Astrocyte of the spinal cord (primary cell): ENCODE data around the gene CFAP157.

Experiments
- DNase-seq: peaks from one replicate; pipeline ENCODE4 v3.0.0; 2011; ENCODE audit warnings: low read depth, low spot score
- H3K4me3 ChIP-seq: 2 replicates; pipeline ENCODE4 v1.5.1; 2011; ENCODE audit warnings: low read depth, mild to moderate bottlenecking, low read length, moderate library complexity
- CTCF ChIP-seq: IDR thresholded peaks from 2 replicates; pipeline ENCODE4 v1.5.1; 2012; ENCODE audit warnings: low read depth, mild to moderate bottlenecking, low read length, inconsistent platforms
- in situ Hi-C: cut with HindIII; loops from 2 replicates; pipeline ENCODE4 v1.10.0; 2017; ENCODE audit warnings: low sequenced_read_pairs

Gene CFAP157

GRCh38 chr9:127690735-127691134 is 16.1 kb upstream of the CFAP157 start:
- in situ Hi-C loops, result no loop called here
- H3K4me3 ChIP-seq, result no peak overlapping the region
- no peak for TF ChIP-seq CTCF
- no peak for DNase-seq

DNA sequence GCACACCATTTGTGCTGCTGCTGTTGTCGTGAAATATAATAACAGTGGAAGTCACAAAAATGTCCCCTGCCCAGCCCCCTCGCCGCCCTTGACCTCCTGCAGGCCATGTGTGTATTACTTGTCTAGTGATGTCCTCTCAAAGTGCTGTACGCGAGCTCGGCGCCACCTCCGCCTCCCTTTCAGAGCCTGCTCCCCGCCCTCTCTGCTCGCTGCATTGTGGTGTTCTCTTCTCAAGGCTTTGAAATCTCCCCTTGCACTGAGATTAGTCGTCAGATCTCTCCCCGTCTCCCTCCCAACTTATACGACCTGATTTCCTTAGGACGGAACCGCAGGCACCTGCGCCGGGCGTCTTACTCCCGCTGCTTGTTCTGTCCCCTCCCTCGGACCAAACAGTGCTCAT is 14.7 kb upstream of the CFAP157 start:
- DNase-seq, result no peak
- no peak overlapping the region for H3K4me3 ChIP-seq
- TF ChIP-seq CTCF, result no peak
- in situ Hi-C loops, result no loop called here

GRCh38 chr9:127693143-127693542 is 13.6 kb upstream of the CFAP157 start:
- no peak overlapping the region for H3K4me3 ChIP-seq
- no peak for TF ChIP-seq CTCF
- DNase-seq, result no peak
- in situ Hi-C loops, result no loop called here

- no peak overlapping the region for H3K4me3 ChIP-seq
- TF ChIP-seq CTCF, result no peak
- in situ Hi-C loops, result no loop called here
- no peak for DNase-seq
Observed at GRCh38 chr9:127693697-127694096, 13.1 kb upstream of the CFAP157 start.

DNA sequence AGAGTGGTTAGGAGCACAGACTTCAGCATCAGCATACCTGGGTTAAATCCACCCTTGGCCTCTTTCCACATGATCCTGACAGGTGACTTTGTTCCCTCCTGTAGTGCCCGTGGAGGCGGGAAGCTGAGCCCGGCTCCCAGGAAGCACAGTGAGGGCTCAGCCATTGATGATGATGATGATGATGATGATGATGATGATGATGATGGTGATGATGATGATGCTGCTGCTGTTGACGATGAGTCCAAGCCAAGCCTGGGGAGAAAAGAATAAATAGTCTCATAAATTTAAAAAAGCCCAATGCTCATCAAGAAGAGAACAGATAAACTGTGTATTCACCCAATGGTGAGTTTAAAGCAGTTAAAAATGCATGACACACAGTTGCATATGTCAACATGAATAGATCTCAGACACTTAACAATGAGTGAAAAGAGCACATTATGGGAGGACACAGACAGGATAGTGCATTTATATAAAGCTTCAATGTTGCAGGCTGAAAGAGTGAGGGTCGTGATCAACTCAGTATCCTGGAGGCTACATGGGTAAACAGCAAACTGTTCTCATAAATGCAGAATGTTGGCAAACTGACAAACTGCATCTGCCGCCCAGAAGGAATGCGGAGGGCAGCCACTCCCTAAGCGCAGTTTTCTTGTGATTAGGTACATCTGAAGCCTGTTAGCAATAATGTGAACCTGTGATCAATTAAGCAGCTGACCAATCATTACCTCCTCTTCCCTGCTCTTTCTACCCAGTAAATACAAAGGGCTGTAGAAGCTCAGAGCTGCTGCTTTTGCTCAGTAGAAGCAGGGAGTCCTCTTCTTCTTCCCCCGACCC is 11.7 kb upstream of the CFAP157 start:
- no peak for TF ChIP-seq CTCF
- in situ Hi-C loops, result no loop called here
- H3K4me3 ChIP-seq, result no peak overlapping the region
- no peak for DNase-seq

DNA sequence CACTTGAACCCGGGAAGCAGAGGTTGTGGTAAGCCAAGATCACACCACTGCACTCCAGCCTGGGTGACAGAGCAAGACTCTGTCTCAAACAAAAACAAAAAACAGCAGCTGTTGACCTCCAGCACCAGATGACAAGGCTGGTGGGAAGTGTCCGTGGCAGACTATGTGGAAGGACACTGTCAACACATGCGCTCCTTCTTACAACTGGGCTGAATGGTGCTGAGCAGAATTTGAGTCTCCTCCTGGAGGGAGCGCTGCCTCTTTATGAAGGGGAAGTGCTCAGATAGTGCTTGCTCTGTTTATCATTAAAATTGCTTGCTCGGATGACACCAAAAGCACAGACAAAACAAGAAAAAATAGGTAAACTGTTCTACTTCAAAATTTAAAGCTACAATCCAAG is 9.2 kb upstream of the CFAP157 start:
- in situ Hi-C loops, result no loop called here
- DNase-seq, result no peak
- H3K4me3 ChIP-seq, result no peak overlapping the region
- no peak for TF ChIP-seq CTCF
